IMR-90 (cell line): ENCODE data around the gene ACKR4. TPM values are rescaled to one million over a fixed set of nuclear protein-coding genes. Genes with fewer than 3 reads are reported as not detected.

Experiments
- ATAC-seq: fragments of 200-7000 bp; cut with Tn5 transposase; 2 replicates; pipeline ENCODE4 v1.9.1; 2020; ENCODE audit warnings: low read depth, mild to moderate bottlenecking, moderate library complexity
- BruUV-seq: library from RNA; stranded (reverse); fragments of 400-500 nt; replicated peaks from 2 replicates; lab custom pipeline; 2021; lab: Mats Ljungman, UMichigan
- CTCF ChIA-PET: fragments of 300-600 bp; formaldehyde crosslinking; extraction: SDS; loops from one replicate; lab custom pipeline; 2021; ENCODE audit warnings: antibody characterized with exemption; lab: Yijun Ruan, JAX
- POLR2A ChIA-PET: fragments of 300-600 bp; sonication (Branson Sonifier 250); formaldehyde crosslinking; loops from one replicate; lab custom pipeline; 2022; ENCODE audit warnings: antibody characterized with exemption; ENCODE audit not compliant: unreplicated experiment; lab: Charles Lee
- DNase-seq: peaks from one replicate; pipeline ENCODE4 v3.0.0; 2013
- H2AFZ ChIP-seq: replicated peaks from 2 replicates; pipeline ENCODE3; 2013; ENCODE audit warnings: low read length, mild to moderate bottlenecking; ENCODE audit not compliant: poor library complexity
- H2AK5ac ChIP-seq: 2 replicates; pipeline ENCODE4 v1.6.1; 2013; ENCODE audit warnings: low read depth, low read length, inconsistent platforms
- H2AK9ac ChIP-seq: replicated peaks from 2 replicates; pipeline ENCODE3; 2013; ENCODE audit warnings: mild to moderate bottlenecking, low read depth, low read length, moderate library complexity; ENCODE audit not compliant: poor library complexity
- H2BK120ac ChIP-seq: 2 replicates; pipeline ENCODE4 v1.6.1; 2013; ENCODE audit warnings: low read depth, low read length, inconsistent platforms
- H2BK15ac ChIP-seq: 3 replicates; pipeline ENCODE4 v1.6.1; 2013; ENCODE audit warnings: low read depth, low read length, inconsistent platforms
- H2BK20ac ChIP-seq: 2 replicates; pipeline ENCODE4 v1.6.1; 2013; ENCODE audit warnings: low read depth, mild to moderate bottlenecking, inconsistent platforms, low read length, moderate library complexity
- H2BK5ac ChIP-seq: 2 replicates; pipeline ENCODE4 v1.6.1; 2013; ENCODE audit warnings: mild to moderate bottlenecking, low read depth, low read length, inconsistent platforms; ENCODE audit not compliant: poor library complexity, severe bottlenecking
- H3K14ac ChIP-seq: replicated peaks from 2 replicates; pipeline ENCODE4 v1.6.1; 2013; ENCODE audit warnings: low read depth, low read length, inconsistent platforms
- H3K18ac ChIP-seq: 2 replicates; pipeline ENCODE4 v1.6.1; 2013; ENCODE audit warnings: low read depth, low read length, control low read depth
- H3K23ac ChIP-seq: 2 replicates; pipeline ENCODE4 v1.6.1; 2013; ENCODE audit warnings: low read depth, low read length, inconsistent platforms
- H3K27ac ChIP-seq: 2 replicates; pipeline ENCODE4 v1.5.1; 2013; ENCODE audit warnings: mild to moderate bottlenecking, control low read depth, low read length; ENCODE audit not compliant: insufficient read depth
- H3K27me3 ChIP-seq: 2 replicates; pipeline ENCODE4 v1.6.1; 2013; ENCODE audit warnings: low read length; ENCODE audit not compliant: control insufficient read depth, insufficient read depth
- H3K36me3 ChIP-seq: 2 replicates; pipeline ENCODE4 v1.6.1; 2013; ENCODE audit warnings: low read length, mixed read lengths; ENCODE audit not compliant: control insufficient read depth, insufficient read depth
- H3K4ac ChIP-seq: 2 replicates; pipeline ENCODE4 v1.6.1; 2013; ENCODE audit warnings: low read depth, low read length, inconsistent platforms
- H3K4me1 ChIP-seq: 2 replicates; pipeline ENCODE4 v1.6.1; 2013; ENCODE audit warnings: low read length, mixed read lengths; ENCODE audit not compliant: control insufficient read depth, insufficient read depth
- H3K4me2 ChIP-seq: 2 replicates; pipeline ENCODE4 v1.6.1; 2013; ENCODE audit warnings: low read depth, mild to moderate bottlenecking, control low read depth, low read length, moderate library complexity
- H3K4me3 ChIP-seq: 2 replicates; pipeline ENCODE4 v1.5.1; 2013; ENCODE audit warnings: low read depth, mild to moderate bottlenecking, control low read depth, low read length, moderate library complexity; ENCODE audit not compliant: insufficient read depth
- H3K56ac ChIP-seq: 2 replicates; pipeline ENCODE4 v1.6.1; 2013; ENCODE audit warnings: low read length, inconsistent platforms; ENCODE audit not compliant: insufficient read depth; ENCODE audit errors: extremely low read depth
- H3K79me1 ChIP-seq, 2 experiments: 2 replicates each; pipeline ENCODE4 v1.6.1; 2013; ENCODE audit warnings: low read length in 2 of 2, inconsistent platforms in 1 of 2, low read depth in 1 of 2
- H3K9ac ChIP-seq: 2 replicates; pipeline ENCODE4 v1.6.1; 2013; ENCODE audit warnings: low read depth, low read length, control low read depth
- H3K9me1 ChIP-seq: 2 replicates; pipeline ENCODE4 v1.6.1; 2013; ENCODE audit warnings: low read length, inconsistent platforms; ENCODE audit not compliant: insufficient read depth
- H3K9me3 ChIP-seq: 2 replicates; pipeline ENCODE4 v1.6.1; 2013; ENCODE audit warnings: low read length; ENCODE audit not compliant: control insufficient read depth, insufficient read depth
- H4K20me1 ChIP-seq: 2 replicates; pipeline ENCODE4 v1.6.1; 2013; ENCODE audit warnings: low read length, inconsistent platforms; ENCODE audit not compliant: insufficient read depth
- H4K5ac ChIP-seq: 2 replicates; pipeline ENCODE4 v1.6.1; 2013; ENCODE audit warnings: mild to moderate bottlenecking, low read depth, low read length, control low read depth
- H4K8ac ChIP-seq, 2 experiments: 2 replicates each; pipeline ENCODE4 v1.6.1; 2013; ENCODE audit warnings: low read depth in 2 of 2, low read length in 2 of 2, control low read depth in 1 of 2, inconsistent platforms in 1 of 2
- H4K91ac ChIP-seq: 2 replicates; pipeline ENCODE4 v1.6.1; 2013; ENCODE audit warnings: low read depth, low read length, inconsistent platforms; ENCODE audit not compliant: insufficient read depth
- RCOR1 ChIP-seq: IDR thresholded peaks from 2 replicates; pipeline ENCODE4 v1.6.1; 2012; ENCODE audit warnings: mild to moderate bottlenecking, low read length, improper control_type of control experiment; ENCODE audit not compliant: insufficient replicate concordance
- WGBS, 2 experiments: methylation state at CpG; one replicate each; pipeline versions ENCODE4 v1.1.5 to v1.1.7; 2013; ENCODE audit warnings: missing lambda C conversion rate in 2 of 2; ENCODE audit not compliant: insufficient read length in 1 of 2; ENCODE audit errors: extremely low coverage in 2 of 2; 5-methylcytosine and 5-hydroxymethylcytosine counted together
- dilution Hi-C: fragments of 300-500 bp; cut with HindIII; formaldehyde crosslinking; loops from one replicate; pipeline ENCODE4 v1.14.3; 2018; ENCODE audit warnings: low sequenced_read_pairs; ENCODE audit not compliant: unreplicated experiment
- in situ Hi-C: fragments of 300-500 bp; cut with MboI; formaldehyde crosslinking; loops from 3 replicates; pipeline ENCODE4 v1.14.3; 2019; ENCODE audit warnings: low sequenced_read_pairs, inconsistent platforms, mixed read lengths
- intact Hi-C: fragments of 100-400 bp; cut with micrococcal nuclease; formaldehyde crosslinking; loops from 2 replicates; pipeline ENCODE4 v1.10.0; 2022
- polyA plus RNA-seq, 3 experiments: library from polyadenylated mRNA; depleted of rRNA; stranded (reverse); fragments of >200 nt; gene quantifications; 2 replicates each; pipeline ENCODE4 v1.2.3, GENCODE V29; 2012; ENCODE audit warnings: low replicate concordance in 1 of 3
- total RNA-seq: library from RNA; depleted of rRNA; stranded (reverse); fragments of >200 nt; gene quantifications from 2 replicates; pipeline ENCODE4 v1.2.3, GENCODE V29; 2012

ACKR4 gene
- total and polyA plus RNA-seq, 2 of the 4 experiments (the other 2 are of a cell fraction), result 0.18 TPM; not detected in 1

- H3K79me1 ChIP-seq, result no peaks in the 10 kb centered on the region
- peak; percentile 48 for ATAC-seq
- H3K27me3 ChIP-seq, result no peaks in the 10 kb centered on the region
- H3K9me3 ChIP-seq, result no peaks in the 10 kb centered on the region
- no peak overlapping the region for H2BK20ac ChIP-seq
- H2AK5ac ChIP-seq, result no peak overlapping the region
- H3K4me2 ChIP-seq, result no peak overlapping the region
- H4K91ac ChIP-seq, result no peak overlapping the region
- H4K5ac ChIP-seq, result no peak overlapping the region; the same call in 1 of the 2 replicates
- no peak for DNase-seq
- H3K18ac ChIP-seq, result no peak overlapping the region
- no peak overlapping the region for H3K14ac ChIP-seq
- intact Hi-C loops (no loop called here), dilution Hi-C loops (no loop called here), in situ Hi-C loops (no loop called here)
- H3K4me3 ChIP-seq, result no peak overlapping the region
- H2AK9ac ChIP-seq, result no peak overlapping the region
- H3K9me1 ChIP-seq, result no peaks in the 10 kb centered on the region
- H2BK5ac ChIP-seq, result peak overlapping the region; percentile 34
- peaks cover 3% of the 10 kb centered on the region; the same call in 1 of the 2 replicates for H3K36me3 ChIP-seq
- H3K56ac ChIP-seq, result no peak overlapping the region
- 0 out of 4 replicates have a peak overlapping the region, but pooled peaks of 1 of the 2 experiments have one; percentile 60 for H4K8ac ChIP-seq
- no peak overlapping the region for H2AFZ ChIP-seq
- ChIA-PET POLR2A (no interaction called here), CTCF (no interaction called here)
- H2BK120ac ChIP-seq, result no peak overlapping the region
- no peak overlapping the region for H3K4ac ChIP-seq
- H3K23ac ChIP-seq, result no peak overlapping the region
- H2BK15ac ChIP-seq, result no peak overlapping the region
- H3K4me1 ChIP-seq, result no peaks in the 10 kb centered on the region; the same call in 1 of the 2 replicates
- no peak overlapping the region for H3K27ac ChIP-seq
- no CpG with 5 or more reads among the region's 1 CpG for WGBS, 2 experiments
- no TSS peak for BruUV-seq
- H4K20me1 ChIP-seq, result no peaks in the 10 kb centered on the region
- TF ChIP-seq RCOR1, result no peak
- H3K9ac ChIP-seq, result no peak overlapping the region
Observed at GRCh38 chr3:132569580-132569979, 27.5 kb upstream of the ACKR4 start.
